ENCODE measurements around the gene TXNRD2.

The TXNRD2 gene

GRCh38 chr22:19873138-19873959 lies 68.3 kb downstream of the TXNRD2 start:
- H3K9me3 ChIP-seq, result no peaks in the 10 kb centered on the region
- H3K4me2 ChIP-seq, result peak overlapping the region; percentile 83
- TF ChIP-seq Cebpa-rat (IDR thresholded peaks at IDR 0.05), result no peak
- no peaks in the 10 kb centered on the region for H4K20me1 ChIP-seq
- H3K9ac ChIP-seq, result peak overlapping the region; percentile 38; the same call in 1 of the 2 replicates
- H3K4me1 ChIP-seq, result peaks cover 56% of the 10 kb centered on the region
- peak overlapping the region; percentile 80 for H3K27ac ChIP-seq
- no peak overlapping the region for H3K4me3 ChIP-seq
- H3K27me3 ChIP-seq, result no peaks in the 10 kb centered on the region
- H3K36me3 ChIP-seq, result no peaks in the 10 kb centered on the region; the same call in 1 of the 2 replicates

- Histone ChIP-seq H3K4me1 (peaks cover 56% of the 10 kb centered on the region), H3K36me3 (no peaks in the 10 kb centered on the region; the same call in 1 of the 2 replicates), H3K9me3 (no peaks in the 10 kb centered on the region), H3K9ac (no peak overlapping the region), H3K27me3 (no peaks in the 10 kb centered on the region), H3K4me2 (peak overlapping the region; percentile 83), H3K4me3 (no peak overlapping the region), H4K20me1 (no peaks in the 10 kb centered on the region), H3K27ac (peak overlapping the region; percentile 80)
- no peak for TF ChIP-seq Cebpa-rat (IDR thresholded peaks at IDR 0.05)
Observed at GRCh38 chr22:19872779-19873137, 68.9 kb downstream of the TXNRD2 start.

- Histone ChIP-seq H3K4me3 (no peak overlapping the region), H3K4me2 (peak overlapping the region; percentile 83; the same call in 1 of the 2 replicates)
- TF ChIP-seq Cebpa-rat (IDR thresholded peaks at IDR 0.05), result no peak
Observed at GRCh38 chr22:19871845-19872778, 69.5 kb downstream of the TXNRD2 start.

GRCh38 chr22:19871023-19871844 lies 70.4 kb downstream of the TXNRD2 start:
- Histone ChIP-seq H3K27me3 (no peaks in the 10 kb centered on the region), H3K4me3 (no peak overlapping the region), H4K20me1 (no peaks in the 10 kb centered on the region), H3K4me1 (peaks cover 42% of the 10 kb centered on the region), H3K4me2 (no peak overlapping the region), H3K36me3 (no peaks in the 10 kb centered on the region), H3K9me3 (no peaks in the 10 kb centered on the region), H3K9ac (no peak overlapping the region), H3K27ac (0 out of 2 replicates have a peak overlapping the region, but pooled peaks have one; percentile 18)
- no peak for TF ChIP-seq Cebpa-rat (IDR thresholded peaks at IDR 0.05)

More at GRCh38 chr22:19871845-19872778, 69.5 kb downstream of the TXNRD2 start:
- Histone ChIP-seq H3K36me3 (no peaks in the 10 kb centered on the region), H4K20me1 (no peaks in the 10 kb centered on the region), H3K9ac (no peak overlapping the region), H3K27me3 (no peaks in the 10 kb centered on the region), H3K27ac (peak overlapping the region; percentile 80), H3K9me3 (no peaks in the 10 kb centered on the region), H3K4me1 (peaks cover 51% of the 10 kb centered on the region)

GRCh38 chr22:19870153-19871022 lies 71.2 kb downstream of the TXNRD2 start:
- no peak for TF ChIP-seq Cebpa-rat (IDR thresholded peaks at IDR 0.05)
- Histone ChIP-seq H3K36me3 (no peaks in the 10 kb centered on the region), H4K20me1 (no peaks in the 10 kb centered on the region), H3K4me1 (peaks cover 34% of the 10 kb centered on the region), H3K4me2 (no peak overlapping the region), H3K9me3 (no peaks in the 10 kb centered on the region), H3K4me3 (no peak overlapping the region), H3K27ac (no peak overlapping the region), H3K27me3 (no peaks in the 10 kb centered on the region), H3K9ac (no peak overlapping the region)

GRCh38 chr22:19869497-19870152 lies 72.0 kb downstream of the TXNRD2 start:
- TF ChIP-seq Cebpa-rat (IDR thresholded peaks at IDR 0.05), result no peak
- Histone ChIP-seq H3K27me3 (no peaks in the 10 kb centered on the region), H3K27ac (no peak overlapping the region)

GRCh38 chr22:19868773-19869471 lies 72.7 kb downstream of the TXNRD2 start:
- H3K9me3 ChIP-seq, result no peaks in the 10 kb centered on the region
- no peak overlapping the region for H3K4me2 ChIP-seq
- no peak overlapping the region for H3K9ac ChIP-seq
- no peaks in the 10 kb centered on the region for H3K36me3 ChIP-seq
- no peak overlapping the region for H3K4me3 ChIP-seq
- peaks cover 19% of the 10 kb centered on the region for H3K4me1 ChIP-seq
- no peaks in the 10 kb centered on the region for H4K20me1 ChIP-seq
- TF ChIP-seq Cebpa-rat (IDR thresholded peaks at IDR 0.05), result no peak
- H3K27ac ChIP-seq, result no peak overlapping the region
- H3K27me3 ChIP-seq, result no peaks in the 10 kb centered on the region

More at GRCh38 chr22:19869497-19870152, 72.0 kb downstream of the TXNRD2 start:
- Histone ChIP-seq H3K4me3 (no peak overlapping the region), H3K9me3 (no peaks in the 10 kb centered on the region), H3K4me2 (no peak overlapping the region), H4K20me1 (no peaks in the 10 kb centered on the region), H3K9ac (no peak overlapping the region), H3K4me1 (peaks cover 26% of the 10 kb centered on the region), H3K36me3 (no peaks in the 10 kb centered on the region)

GRCh38 chr22:19868333-19868732 lies 73.3 kb downstream of the TXNRD2 start:
- H3K4me2 ChIP-seq, result no peak overlapping the region
- TF ChIP-seq Cebpa-rat (IDR thresholded peaks at IDR 0.05), result no peak
- H3K36me3 ChIP-seq, result no peaks in the 10 kb centered on the region
- H3K4me1 ChIP-seq, result peaks cover 13% of the 10 kb centered on the region
- no peaks in the 10 kb centered on the region for H3K27me3 ChIP-seq
- H4K20me1 ChIP-seq, result no peaks in the 10 kb centered on the region
- H3K9me3 ChIP-seq, result no peaks in the 10 kb centered on the region
- H3K27ac ChIP-seq, result no peak overlapping the region
- H3K9ac ChIP-seq, result no peak overlapping the region
- no peak overlapping the region for H3K4me3 ChIP-seq
